Memory B cell (primary cell): Measurements from ENCODE around the gene TMEM263.

Source experiments
- ATAC-seq: fragments of 150-1000 bp; cut with Tn5 transposase; 2 replicates; pipeline ENCODE4 v1.10.0; 2021; ENCODE audit warnings: low read depth, mild to moderate bottlenecking, moderate library complexity
- DNase-seq, 2 donors: peaks; one replicate each; pipeline ENCODE4 v3.0.0; 2022; ENCODE audit warnings: low spot score in 2 of 2
- H3K27ac Mint-ChIP-seq: one replicate; pipeline ENCODE4 v1.8.0; 2022; ENCODE audit warnings: mild to moderate bottlenecking, moderate library complexity, mixed read lengths
- H3K27me3 Mint-ChIP-seq: one replicate; pipeline ENCODE4 v1.8.0; 2022; ENCODE audit warnings: mixed read lengths
- H3K36me3 Mint-ChIP-seq: one replicate; pipeline ENCODE4 v1.8.0; 2022; ENCODE audit warnings: mild to moderate bottlenecking, mixed read lengths
- H3K4me1 Mint-ChIP-seq: one replicate; pipeline ENCODE4 v1.8.0; 2022; ENCODE audit warnings: mixed read lengths
- H3K4me3 Mint-ChIP-seq: one replicate; pipeline ENCODE4 v1.8.0; 2022; ENCODE audit warnings: mild to moderate bottlenecking, moderate library complexity, mixed read lengths
- H3K9me3 Mint-ChIP-seq: one replicate; pipeline ENCODE4 v1.8.0; 2022; ENCODE audit warnings: mixed read lengths

Gene TMEM263

GRCh38 chr12:106960443-106960842 is 4.7 kb downstream of the TMEM263 start:
- DNase-seq = no peak

GRCh38 chr12:106962286-106962685 is 6.6 kb downstream of the TMEM263 start:
- no peak for ATAC-seq
- H3K4me1 Mint-ChIP-seq = peaks cover 12% of the 10 kb centered on the region
- H3K4me3 Mint-ChIP-seq = no peak overlapping the region
- no peaks in the 10 kb centered on the region for H3K27me3 Mint-ChIP-seq
- H3K27ac Mint-ChIP-seq = no peak overlapping the region
- no peak for DNase-seq
- peaks cover 17% of the 10 kb centered on the region for H3K36me3 Mint-ChIP-seq
- H3K9me3 Mint-ChIP-seq = no peaks in the 10 kb centered on the region

More at GRCh38 chr12:106960443-106960842, 4.7 kb downstream of the TMEM263 start:
- Mint-ChIP-seq H3K9me3 (no peaks in the 10 kb centered on the region), H3K4me1 (peaks cover 19% of the 10 kb centered on the region), H3K27me3 (no peaks in the 10 kb centered on the region), H3K36me3 (peaks cover 14% of the 10 kb centered on the region), H3K27ac (no peak overlapping the region), H3K4me3 (no peak overlapping the region)
- ATAC-seq = no peak

GRCh38 chr12:106964526-106964925 is 8.8 kb downstream of the TMEM263 start:
- H3K4me3 Mint-ChIP-seq = no peak overlapping the region
- H3K9me3 Mint-ChIP-seq = no peaks in the 10 kb centered on the region
- no peak for DNase-seq
- H3K36me3 Mint-ChIP-seq = peaks cover 21% of the 10 kb centered on the region
- peaks cover 5% of the 10 kb centered on the region for H3K4me1 Mint-ChIP-seq
- no peaks in the 10 kb centered on the region for H3K27me3 Mint-ChIP-seq
- ATAC-seq = no peak
- no peak overlapping the region for H3K27ac Mint-ChIP-seq

- Mint-ChIP-seq H3K4me3 (no peak overlapping the region), H3K9me3 (no peaks in the 10 kb centered on the region), H3K27ac (no peak overlapping the region), H3K27me3 (no peaks in the 10 kb centered on the region), H3K36me3 (peaks cover 12% of the 10 kb centered on the region), H3K4me1 (peaks cover 12% of the 10 kb centered on the region)
- ATAC-seq = no peak
- no peak for DNase-seq
These were observed 15.4 kb downstream of the TMEM263 start for GRCh38 chr12:106971065-106971464.

GRCh38 chr12:106973545-106973944 is 17.8 kb downstream of the TMEM263 start:
- H3K27me3 Mint-ChIP-seq = no peaks in the 10 kb centered on the region
- H3K4me1 Mint-ChIP-seq = peaks cover 13% of the 10 kb centered on the region
- H3K9me3 Mint-ChIP-seq = no peaks in the 10 kb centered on the region
- no peak overlapping the region for H3K27ac Mint-ChIP-seq
- no peak overlapping the region for H3K4me3 Mint-ChIP-seq
- DNase-seq (no peak), ATAC-seq (no peak)
- H3K36me3 Mint-ChIP-seq = peaks cover 9% of the 10 kb centered on the region

- Mint-ChIP-seq H3K9me3 (no peaks in the 10 kb centered on the region), H3K4me3 (no peak overlapping the region), H3K27me3 (no peaks in the 10 kb centered on the region), H3K36me3 (peaks cover 9% of the 10 kb centered on the region), H3K27ac (no peak overlapping the region), H3K4me1 (peaks cover 13% of the 10 kb centered on the region)
- DNase-seq = no peak
- peak; percentile 66 for ATAC-seq
These were observed 18.8 kb downstream of the TMEM263 start for GRCh38 chr12:106974511-106974910.

- DNase-seq (no peak), ATAC-seq (no peak)
- peaks cover 9% of the 10 kb centered on the region for H3K36me3 Mint-ChIP-seq
- H3K27ac Mint-ChIP-seq = no peak overlapping the region
- H3K27me3 Mint-ChIP-seq = no peaks in the 10 kb centered on the region
- peaks cover 13% of the 10 kb centered on the region for H3K4me1 Mint-ChIP-seq
- no peaks in the 10 kb centered on the region for H3K9me3 Mint-ChIP-seq
- no peak overlapping the region for H3K4me3 Mint-ChIP-seq
These were observed 19.4 kb downstream of the TMEM263 start for GRCh38 chr12:106975098-106975497.

GRCh38 chr12:106975993-106976658 is 20.4 kb downstream of the TMEM263 start:
- no peaks in the 10 kb centered on the region for H3K9me3 Mint-ChIP-seq
- no peaks in the 10 kb centered on the region for H3K27me3 Mint-ChIP-seq
- DNase-seq (no peak), ATAC-seq (no peak)
- H3K36me3 Mint-ChIP-seq = peaks cover 5% of the 10 kb centered on the region
- H3K4me3 Mint-ChIP-seq = no peak overlapping the region
- peaks cover 13% of the 10 kb centered on the region for H3K4me1 Mint-ChIP-seq
- no peak overlapping the region for H3K27ac Mint-ChIP-seq

GRCh38 chr12:106976668-106977067 is 21.0 kb downstream of the TMEM263 start:
- DNase-seq (no peak), ATAC-seq (no peak)
- Mint-ChIP-seq H3K36me3 (peaks cover 3% of the 10 kb centered on the region), H3K27ac (no peak overlapping the region), H3K4me3 (no peak overlapping the region), H3K27me3 (no peaks in the 10 kb centered on the region), H3K9me3 (no peaks in the 10 kb centered on the region), H3K4me1 (peaks cover 13% of the 10 kb centered on the region)

- no peaks in the 10 kb centered on the region for H3K27me3 Mint-ChIP-seq
- H3K9me3 Mint-ChIP-seq = no peaks in the 10 kb centered on the region
- H3K4me1 Mint-ChIP-seq = peaks cover 13% of the 10 kb centered on the region
- H3K4me3 Mint-ChIP-seq = no peak overlapping the region
- DNase-seq (no peak), ATAC-seq (no peak)
- H3K27ac Mint-ChIP-seq = no peak overlapping the region
- peaks cover 3% of the 10 kb centered on the region for H3K36me3 Mint-ChIP-seq
These were observed 22.5 kb downstream of the TMEM263 start for GRCh38 chr12:106978035-106978800.

- Mint-ChIP-seq H3K4me1 (peaks cover 13% of the 10 kb centered on the region), H3K4me3 (no peak overlapping the region), H3K27me3 (no peaks in the 10 kb centered on the region), H3K36me3 (peaks cover 14% of the 10 kb centered on the region), H3K9me3 (peaks cover 2% of the 10 kb centered on the region), H3K27ac (no peak overlapping the region)
- DNase-seq = no peak
- ATAC-seq = no peak
These were observed 25.2 kb downstream of the TMEM263 start for GRCh38 chr12:106980944-106981343.

- Mint-ChIP-seq H3K27me3 (no peaks in the 10 kb centered on the region), H3K4me3 (no peak overlapping the region), H3K4me1 (peaks cover 11% of the 10 kb centered on the region), H3K27ac (no peak overlapping the region), H3K9me3 (peaks cover 2% of the 10 kb centered on the region), H3K36me3 (peaks cover 12% of the 10 kb centered on the region)
- ATAC-seq (no peak), DNase-seq (no peak)
These were observed 26.1 kb downstream of the TMEM263 start for GRCh38 chr12:106981788-106982187.

GRCh38 chr12:106982229-106982628 is 26.5 kb downstream of the TMEM263 start:
- Mint-ChIP-seq H3K36me3 (peaks cover 12% of the 10 kb centered on the region), H3K27me3 (no peaks in the 10 kb centered on the region), H3K9me3 (peaks cover 2% of the 10 kb centered on the region), H3K4me1 (peaks cover 11% of the 10 kb centered on the region), H3K4me3 (no peak overlapping the region), H3K27ac (no peak overlapping the region)
- DNase-seq = no peak
- ATAC-seq = no peak

GRCh38 chr12:106984588-106985137 is 29.0 kb downstream of the TMEM263 start:
- peaks cover 13% of the 10 kb centered on the region for H3K4me1 Mint-ChIP-seq

More at GRCh38 chr12:106984588-106985137, 29.0 kb downstream of the TMEM263 start:
- Mint-ChIP-seq H3K4me3 (no peak overlapping the region), H3K9me3 (peaks cover 2% of the 10 kb centered on the region), H3K36me3 (peaks cover 10% of the 10 kb centered on the region), H3K27me3 (peaks cover 2% of the 10 kb centered on the region), H3K27ac (no peak overlapping the region)
- no peak for DNase-seq
- ATAC-seq = no peak
